GM12873 (cell line): Measurements from ENCODE around the gene MCCC1.

ENCODE experiments used
- TF ChIP-seq, protein P1 (sequence below): IDR thresholded peaks from 2 replicates; pipeline ENCODE4 v1.5.1; 2012; ENCODE audit warnings: low read depth, mild to moderate bottlenecking, moderate library complexity, low read length, control low read depth; ENCODE audit not compliant: insufficient read depth; ENCODE audit errors: missing control alignments

Gene MCCC1

DNA sequence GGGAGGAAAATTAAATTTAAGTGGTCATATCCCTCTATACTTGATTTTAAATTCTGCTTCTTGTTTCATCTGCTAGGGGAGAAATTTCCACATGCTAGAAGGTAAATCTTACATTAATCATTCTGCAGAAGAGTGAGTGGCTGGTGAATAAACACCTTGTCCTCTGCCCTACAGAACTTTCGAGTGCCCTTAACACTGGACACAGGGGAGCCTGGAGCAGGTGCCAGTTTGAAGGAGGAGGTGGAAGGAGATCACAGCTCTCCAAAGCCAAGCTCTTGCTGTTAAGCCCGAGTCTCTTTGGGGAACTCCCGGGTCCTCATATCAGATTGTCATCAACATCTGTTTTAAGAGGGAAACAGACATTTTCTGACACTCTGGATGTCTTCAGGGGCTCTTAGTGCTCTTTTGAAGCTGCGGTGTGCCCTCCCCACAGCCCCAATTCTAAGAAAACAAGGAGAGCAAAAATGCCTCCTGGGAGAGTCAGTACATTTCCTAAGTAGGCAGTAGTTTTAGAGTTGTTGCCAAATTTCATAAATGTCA lies 32.0 kb upstream of the MCCC1 start:
- TF ChIP-seq, protein P1, sequence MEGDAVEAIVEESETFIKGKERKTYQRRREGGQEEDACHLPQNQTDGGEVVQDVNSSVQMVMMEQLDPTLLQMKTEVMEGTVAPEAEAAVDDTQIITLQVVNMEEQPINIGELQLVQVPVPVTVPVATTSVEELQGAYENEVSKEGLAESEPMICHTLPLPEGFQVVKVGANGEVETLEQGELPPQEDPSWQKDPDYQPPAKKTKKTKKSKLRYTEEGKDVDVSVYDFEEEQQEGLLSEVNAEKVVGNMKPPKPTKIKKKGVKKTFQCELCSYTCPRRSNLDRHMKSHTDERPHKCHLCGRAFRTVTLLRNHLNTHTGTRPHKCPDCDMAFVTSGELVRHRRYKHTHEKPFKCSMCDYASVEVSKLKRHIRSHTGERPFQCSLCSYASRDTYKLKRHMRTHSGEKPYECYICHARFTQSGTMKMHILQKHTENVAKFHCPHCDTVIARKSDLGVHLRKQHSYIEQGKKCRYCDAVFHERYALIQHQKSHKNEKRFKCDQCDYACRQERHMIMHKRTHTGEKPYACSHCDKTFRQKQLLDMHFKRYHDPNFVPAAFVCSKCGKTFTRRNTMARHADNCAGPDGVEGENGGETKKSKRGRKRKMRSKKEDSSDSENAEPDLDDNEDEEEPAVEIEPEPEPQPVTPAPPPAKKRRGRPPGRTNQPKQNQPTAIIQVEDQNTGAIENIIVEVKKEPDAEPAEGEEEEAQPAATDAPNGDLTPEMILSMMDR = no peak

- TF ChIP-seq, protein P1 = no peak
Observed at GRCh38 chr3:183129243-183129642, 29.9 kb upstream of the MCCC1 start.

- TF ChIP-seq, protein P1 = no peak
Observed at GRCh38 chr3:183128709-183129108, 29.4 kb upstream of the MCCC1 start.

- TF ChIP-seq, protein P1 = no peak
Observed at GRCh38 chr3:183123891-183124290, 24.6 kb upstream of the MCCC1 start.

GRCh38 chr3:183122257-183122932 lies 23.1 kb upstream of the MCCC1 start:
- TF ChIP-seq, protein P1 = peak; percentile 74

DNA sequence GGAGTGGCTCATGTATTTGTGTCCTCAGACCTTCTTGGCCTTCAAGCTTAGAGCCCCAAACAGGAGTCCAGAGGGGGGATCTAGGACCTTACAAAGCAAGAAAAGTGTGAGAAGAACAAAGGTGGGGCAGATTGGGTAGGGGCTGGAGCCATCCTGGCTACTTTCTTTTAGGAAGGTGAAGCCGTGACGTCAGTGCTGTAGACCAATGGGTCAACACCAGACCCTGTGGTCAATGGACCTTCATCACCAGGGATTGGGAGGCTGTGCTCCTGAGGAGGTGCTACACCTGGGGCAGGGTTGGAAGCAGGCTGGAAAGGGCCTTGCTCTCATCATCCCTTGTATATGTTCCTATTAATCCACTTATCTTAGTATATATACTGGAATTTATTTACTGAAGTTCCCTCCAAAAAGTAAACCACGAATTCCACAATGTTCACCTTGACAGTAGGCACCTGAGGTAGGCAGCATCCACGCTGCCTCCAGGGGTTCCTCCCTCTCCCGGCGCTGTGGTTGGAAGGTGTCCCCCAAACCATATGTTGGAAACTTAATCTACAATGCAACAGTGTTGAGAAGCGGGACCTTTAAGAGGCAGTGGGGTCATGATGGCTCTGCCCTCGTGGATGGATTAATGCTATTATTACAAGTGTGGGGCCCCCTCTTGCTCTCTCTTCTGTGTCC lies 21.4 kb upstream of the MCCC1 start:
- TF ChIP-seq, protein P1 = no peak

- TF ChIP-seq, protein P1 = no peak
Observed at GRCh38 chr3:183117056-183117455, 17.8 kb upstream of the MCCC1 start.
